Colonic mucosa (tissue), 4 donors: ENCODE measurements around the gene PDE9A. TPM values are rescaled to one million over a fixed set of nuclear protein-coding genes. Genes with fewer than 3 reads are reported as not detected.

Source experiments
- DNase-seq: peaks from one replicate; pipeline ENCODE4 v3.0.0-alpha.2; 2020
- H3K27ac ChIP-seq: fragments of 200-600 bp; one replicate; pipeline ENCODE4 v1.8.0; 2021
- H3K27me3 ChIP-seq: fragments of 200-600 bp; one replicate; pipeline ENCODE4 v1.8.0; 2021
- H3K36me3 ChIP-seq: fragments of 200-600 bp; one replicate; pipeline ENCODE4 v1.8.0; 2021
- H3K4me1 ChIP-seq: fragments of 200-600 bp; one replicate; pipeline ENCODE4 v1.8.0; 2021; ENCODE audit warnings: mild to moderate bottlenecking
- H3K4me3 ChIP-seq: fragments of 200-600 bp; one replicate; pipeline ENCODE4 v1.8.0; 2021
- H3K9ac ChIP-seq, 2 donors: one replicate each; pipeline ENCODE4 v1.7.0; 2013; ENCODE audit warnings: control low read depth in 2 of 2, low read depth in 2 of 2, low read length in 2 of 2
- H3K9me3 ChIP-seq: fragments of 200-600 bp; one replicate; pipeline ENCODE4 v1.8.0; 2021
- intact Hi-C: fragments of 100-400 bp; cut with DNase I; formaldehyde crosslinking; loops from one replicate; pipeline ENCODE4 v1.14.1; 2022
- total RNA-seq, 2 donors: library from RNA; stranded (reverse); fragmentation: NEBNext Ultra II Directional in 1 of 2; extraction: Animal tissue kit (Norgen Biotek cat#: 25700) in 1 of 2; gene quantifications; one replicate each; pipeline ENCODE4 v1.2.1, GENCODE V29; 2021
- TF ChIP-seq, protein P1 (sequence below): fragments of 200-600 bp; IDR thresholded peaks from one replicate; pipeline ENCODE4 v1.8.0; 2022; ENCODE audit warnings: antibody characterized with exemption, mild to moderate bottlenecking
- donor health status: healthy.
- donor health status: DM: no; HTN: no; CAD: no.
- donor health status: DM: no; HTN: no; CAD: no.

PDE9A gene
- total RNA-seq, 2 donors from 2014 or later: 37.5 to 56.0 TPM

DNA sequence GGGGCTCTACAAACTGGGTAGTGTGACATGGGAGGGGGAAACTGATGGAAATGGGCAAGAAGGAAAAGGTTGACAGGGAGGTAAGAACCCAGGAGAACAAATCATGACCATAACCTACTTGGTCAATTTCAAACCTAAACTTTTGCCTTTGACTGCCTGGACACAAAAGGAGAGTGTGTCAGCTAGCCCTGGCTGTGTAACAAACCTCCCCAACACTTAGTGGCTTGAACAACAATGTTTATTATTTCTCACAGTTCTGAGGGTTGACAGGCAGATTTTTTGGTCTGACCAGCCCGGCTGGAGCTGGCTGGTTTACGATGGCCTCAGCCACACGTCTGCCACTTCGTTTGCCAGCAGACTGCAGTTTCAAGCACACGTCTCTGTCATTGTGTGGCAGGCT lies 133.5 kb downstream of the PDE9A start:
- H3K4me3 ChIP-seq: no peak overlapping the region
- TF ChIP-seq, protein P1, sequence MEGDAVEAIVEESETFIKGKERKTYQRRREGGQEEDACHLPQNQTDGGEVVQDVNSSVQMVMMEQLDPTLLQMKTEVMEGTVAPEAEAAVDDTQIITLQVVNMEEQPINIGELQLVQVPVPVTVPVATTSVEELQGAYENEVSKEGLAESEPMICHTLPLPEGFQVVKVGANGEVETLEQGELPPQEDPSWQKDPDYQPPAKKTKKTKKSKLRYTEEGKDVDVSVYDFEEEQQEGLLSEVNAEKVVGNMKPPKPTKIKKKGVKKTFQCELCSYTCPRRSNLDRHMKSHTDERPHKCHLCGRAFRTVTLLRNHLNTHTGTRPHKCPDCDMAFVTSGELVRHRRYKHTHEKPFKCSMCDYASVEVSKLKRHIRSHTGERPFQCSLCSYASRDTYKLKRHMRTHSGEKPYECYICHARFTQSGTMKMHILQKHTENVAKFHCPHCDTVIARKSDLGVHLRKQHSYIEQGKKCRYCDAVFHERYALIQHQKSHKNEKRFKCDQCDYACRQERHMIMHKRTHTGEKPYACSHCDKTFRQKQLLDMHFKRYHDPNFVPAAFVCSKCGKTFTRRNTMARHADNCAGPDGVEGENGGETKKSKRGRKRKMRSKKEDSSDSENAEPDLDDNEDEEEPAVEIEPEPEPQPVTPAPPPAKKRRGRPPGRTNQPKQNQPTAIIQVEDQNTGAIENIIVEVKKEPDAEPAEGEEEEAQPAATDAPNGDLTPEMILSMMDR: no peak
- H3K27me3 ChIP-seq: no peaks in the 10 kb centered on the region
- no peaks in the 10 kb centered on the region for H3K9me3 ChIP-seq
- H3K4me1 ChIP-seq: no peaks in the 10 kb centered on the region
- no peak for DNase-seq
- intact Hi-C loops: no loop called here
- H3K27ac ChIP-seq: no peak overlapping the region
- H3K9ac ChIP-seq: no peak overlapping the region
- no peaks in the 10 kb centered on the region for H3K36me3 ChIP-seq

- H3K9me3 ChIP-seq: no peaks in the 10 kb centered on the region
- TF ChIP-seq, protein P1: no peak
- intact Hi-C loops: no loop called here
- no peak overlapping the region for H3K9ac ChIP-seq
- H3K4me3 ChIP-seq: no peak overlapping the region
- H3K27ac ChIP-seq: no peak overlapping the region
- DNase-seq: no peak
- no peaks in the 10 kb centered on the region for H3K27me3 ChIP-seq
- H3K4me1 ChIP-seq: no peaks in the 10 kb centered on the region
- no peaks in the 10 kb centered on the region for H3K36me3 ChIP-seq
These were observed 134.2 kb downstream of the PDE9A start for GRCh38 chr21:42787613-42788012.

GRCh38 chr21:42790520-42791065 lies 137.2 kb downstream of the PDE9A start:
- Histone ChIP-seq H3K9ac (no peak overlapping the region), H3K36me3 (no peaks in the 10 kb centered on the region), H3K4me3 (no peak overlapping the region), H3K9me3 (no peaks in the 10 kb centered on the region), H3K4me1 (no peaks in the 10 kb centered on the region), H3K27me3 (no peaks in the 10 kb centered on the region), H3K27ac (no peak overlapping the region)
- TF ChIP-seq, protein P1: no peak
- intact Hi-C loops: no loop called here
- DNase-seq: no peak

DNA sequence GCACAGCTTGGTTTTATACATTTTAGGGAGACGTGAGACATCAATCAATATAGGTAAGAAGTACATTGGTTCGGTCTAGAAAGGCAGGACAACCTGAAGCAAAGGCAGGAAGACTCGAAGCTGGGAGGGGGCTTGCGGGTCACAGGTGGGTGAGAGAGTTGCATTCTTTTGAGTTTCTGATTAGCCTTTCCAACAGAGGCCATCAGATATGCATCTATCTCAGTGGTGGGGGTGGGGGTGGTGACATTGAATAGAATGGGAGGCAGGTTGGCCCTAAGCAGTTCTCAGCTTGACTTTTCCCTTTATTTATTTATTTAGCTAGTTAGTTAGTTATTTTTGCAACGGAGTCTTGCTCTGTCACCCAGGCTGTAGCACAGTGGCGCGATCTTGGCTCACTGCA lies 140.4 kb downstream of the PDE9A start:
- Histone ChIP-seq H3K27me3 (no peaks in the 10 kb centered on the region), H3K36me3 (no peaks in the 10 kb centered on the region), H3K4me1 (no peaks in the 10 kb centered on the region), H3K9me3 (no peaks in the 10 kb centered on the region), H3K27ac (no peak overlapping the region), H3K9ac (no peak overlapping the region), H3K4me3 (no peak overlapping the region)
- TF ChIP-seq, protein P1: no peak
- DNase-seq: no peak
- intact Hi-C loops: no loop called here

- Histone ChIP-seq H3K9me3 (no peaks in the 10 kb centered on the region), H3K4me1 (no peaks in the 10 kb centered on the region), H3K9ac (no peak overlapping the region), H3K27me3 (no peaks in the 10 kb centered on the region), H3K27ac (no peak overlapping the region), H3K4me3 (no peak overlapping the region), H3K36me3 (no peaks in the 10 kb centered on the region)
- TF ChIP-seq, protein P1: no peak
- intact Hi-C loops: no loop called here
- DNase-seq: no peak
These were observed 141.1 kb downstream of the PDE9A start for GRCh38 chr21:42794551-42794950.
